GM21786 (cell line): ENCODE results near the gene TMEM164.

Experiments used
- ATAC-seq: cut with Tn5 transposase; IDR thresholded peaks from one replicate; pipeline ENCODE4 v1.9.1; 2021; ENCODE audit not compliant: unreplicated experiment

TMEM164 gene

GRCh38 chrX:110003167-110004156 lies 548 bp downstream of the TMEM164 start:
- peak; percentile 8 for ATAC-seq

GRCh38 chrX:110004215-110004614 lies 1.3 kb downstream of the TMEM164 start:
- no peak for ATAC-seq

GRCh38 chrX:110004731-110005369 lies 1.9 kb downstream of the TMEM164 start:
- no peak for ATAC-seq

GRCh38 chrX:110006161-110006560 lies 3.2 kb downstream of the TMEM164 start:
- ATAC-seq, result no peak

GRCh38 chrX:110006821-110007375 lies 4.0 kb downstream of the TMEM164 start:
- ATAC-seq, result no peak

GRCh38 chrX:110008011-110008635 lies 5.2 kb downstream of the TMEM164 start:
- ATAC-seq, result peak; percentile 30

- ATAC-seq, result no peak
These were observed 10.0 kb downstream of the TMEM164 start for GRCh38 chrX:110012818-110013485.

- no peak for ATAC-seq
These were observed 11.1 kb downstream of the TMEM164 start for GRCh38 chrX:110013968-110014367.

GRCh38 chrX:110015032-110015431 lies 12.1 kb downstream of the TMEM164 start:
- no peak for ATAC-seq

GRCh38 chrX:110015915-110016314 lies 13.0 kb downstream of the TMEM164 start:
- ATAC-seq, result no peak

GRCh38 chrX:110020536-110020935 lies 17.6 kb downstream of the TMEM164 start:
- no peak for ATAC-seq

- no peak for ATAC-seq
These were observed 18.5 kb downstream of the TMEM164 start for GRCh38 chrX:110021258-110022022.

- no peak for ATAC-seq
These were observed 19.9 kb downstream of the TMEM164 start for GRCh38 chrX:110022599-110023448.

- no peak for ATAC-seq
These were observed 22.5 kb downstream of the TMEM164 start for GRCh38 chrX:110025395-110025794.

- ATAC-seq, result no peak
These were observed 23.4 kb downstream of the TMEM164 start for GRCh38 chrX:110026099-110026844.

GRCh38 chrX:110032534-110033147 lies 29.7 kb downstream of the TMEM164 start:
- no peak for ATAC-seq

GRCh38 chrX:110034036-110034435 lies 31.1 kb downstream of the TMEM164 start:
- ATAC-seq, result no peak
